ENCODE measurements around the gene CD109.
"Not testable (repeated sequence)": the region's sequence is repeated elsewhere in the genome, so short reads cannot be mapped to it uniquely, and the experiment has no call there.

CD109 gene

GRCh38 chr6:73796881-73797280, 100.9 kb downstream of the CD109 start:
- DNase-seq, result no peak

- DNase-seq, result no peak
Observed at GRCh38 chr6:73797861-73798260, 101.9 kb downstream of the CD109 start.

- DNase-seq, result no peak
Observed at GRCh38 chr6:73798592-73798991, 102.6 kb downstream of the CD109 start.

GRCh38 chr6:73800997-73801396, 105.0 kb downstream of the CD109 start:
- DNase-seq, result no peak

- no peak for DNase-seq
Observed at GRCh38 chr6:73801652-73802268, 105.8 kb downstream of the CD109 start.

GRCh38 chr6:73802366-73802765, 106.4 kb downstream of the CD109 start:
- DNase-seq, result no peak

GRCh38 chr6:73803562-73804241, 107.7 kb downstream of the CD109 start:
- DNase-seq, result no peak

- DNase-seq, result not testable (repeated sequence)
Observed at GRCh38 chr6:73805221-73805620, 109.2 kb downstream of the CD109 start.

- DNase-seq, result not testable (repeated sequence)
Observed at GRCh38 chr6:73805982-73806381, 110.0 kb downstream of the CD109 start.

- DNase-seq, result no peak
Observed at GRCh38 chr6:73811706-73812105, 115.7 kb downstream of the CD109 start.

GRCh38 chr6:73817253-73817652, 121.2 kb downstream of the CD109 start:
- no peak for DNase-seq

- peak; percentile 10 for DNase-seq
Observed at GRCh38 chr6:73823046-73823735, 127.2 kb downstream of the CD109 start.

- DNase-seq, result no peak
Observed at GRCh38 chr6:73823832-73824231, 127.8 kb downstream of the CD109 start.

- DNase-seq, result no peak
Observed at GRCh38 chr6:73826571-73826970, 130.6 kb downstream of the CD109 start.

- DNase-seq, result no peak
Observed at GRCh38 chr6:73830119-73830518, 134.1 kb downstream of the CD109 start.

GRCh38 chr6:73832313-73832712, 136.3 kb downstream of the CD109 start:
- DNase-seq, result no peak

GRCh38 chr6:73844696-73845095, 148.7 kb downstream of the CD109 start:
- DNase-seq, result not testable (repeated sequence)

GRCh38 chr6:73851048-73851447, 155.0 kb downstream of the CD109 start:
- DNase-seq, result not testable (repeated sequence)

- DNase-seq, result peak; percentile 11
Observed at GRCh38 chr6:73854998-73855718, 159.2 kb downstream of the CD109 start.

- no peak for DNase-seq
Observed at GRCh38 chr6:73857341-73857890, 161.4 kb downstream of the CD109 start.

GRCh38 chr6:73858376-73858775, 162.4 kb downstream of the CD109 start:
- no peak for DNase-seq

GRCh38 chr6:73860303-73860702, 164.3 kb downstream of the CD109 start:
- no peak for DNase-seq

- no peak for DNase-seq
Observed at GRCh38 chr6:73866305-73866704, 170.3 kb downstream of the CD109 start.

All from NCI-H524 treated with DMSO at 0.1 percent for 48 hours (cell line).